Measurements from ENCODE around the gene ROBO1. TPM values are rescaled to one million over a fixed set of nuclear protein-coding genes. Genes with fewer than 3 reads are reported as not detected.

Gene ROBO1
- total RNA-seq, 1 experiment from 2014 or later: 35.5 TPM

DNA sequence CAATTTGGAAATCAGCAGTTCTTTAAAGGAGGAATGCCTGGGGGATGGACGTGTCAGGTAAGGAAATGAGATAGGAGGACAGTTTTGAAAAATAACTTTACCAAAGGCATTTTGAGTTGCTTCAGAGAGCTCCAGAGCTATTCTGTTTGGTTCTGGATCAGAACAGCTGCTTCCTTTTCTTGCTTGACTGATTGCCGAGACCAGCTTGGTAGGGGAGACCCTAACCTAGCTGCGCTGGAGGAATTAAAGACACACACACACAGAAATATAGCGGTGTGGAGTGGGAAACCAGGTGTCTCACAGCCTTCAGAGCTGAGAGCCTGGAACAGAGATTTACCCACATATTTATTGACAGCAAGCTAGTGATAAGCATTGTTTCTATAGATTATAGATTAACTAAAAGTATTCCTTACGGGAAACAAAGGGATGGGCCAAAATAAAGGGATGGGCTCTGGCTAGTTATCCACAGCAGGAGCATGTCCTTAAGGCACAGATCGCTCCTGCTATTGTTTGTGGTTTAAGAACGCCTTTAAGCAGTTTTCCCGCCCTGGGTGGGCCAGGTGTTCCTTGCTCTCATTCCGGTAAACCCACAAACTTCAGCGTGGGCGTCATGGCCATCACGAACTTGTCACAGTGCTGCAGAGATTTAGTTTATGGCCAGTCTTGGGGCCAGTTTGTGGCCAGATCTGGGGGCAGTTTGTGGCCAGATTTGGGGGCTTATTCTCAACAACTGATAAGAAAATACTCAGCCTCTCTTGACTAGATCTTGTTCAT, 556.0 kb downstream of the ROBO1 start:
- ATAC-seq: no peak
- CTCF ChIA-PET: no interaction called here

DNA sequence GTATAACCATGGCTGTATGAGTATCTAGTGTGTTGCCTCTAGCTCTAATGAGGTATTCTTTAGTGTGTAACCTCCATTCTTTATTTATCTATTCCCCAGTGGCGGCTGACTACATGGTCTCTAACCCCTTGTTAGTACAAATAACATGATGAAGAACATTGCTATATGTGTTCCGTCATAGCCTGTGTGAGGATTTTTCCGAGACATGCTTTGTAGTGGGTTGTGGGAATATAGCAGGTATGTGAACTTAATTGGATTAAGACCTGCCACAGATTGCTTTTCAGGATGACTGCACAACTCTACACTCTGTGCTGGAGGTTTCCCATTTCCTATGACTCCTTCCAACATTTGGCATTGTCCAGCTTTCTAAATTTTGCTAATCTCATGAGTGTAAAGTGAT, 563.4 kb downstream of the ROBO1 start:
- H3K27ac ChIP-seq (ENCODE audit: low read length): no peak overlapping the region
- no TSS peak for BruUV-seq (replicated peaks)
- H3K4me1 ChIP-seq (ENCODE audit: insufficient read depth, low read length): no peaks in the 10 kb centered on the region
- H3K9me3 ChIP-seq (ENCODE audit: low read length): no peaks in the 10 kb centered on the region
- no peak overlapping the region for H3K9ac ChIP-seq (ENCODE audit: low read length)
- no peak for ATAC-seq
- ChIA-PET POLR2A (ENCODE audit: unreplicated experiment) (no interaction called here), CTCF (no interaction called here)
- no peaks in the 10 kb centered on the region for H3K79me2 ChIP-seq (ENCODE audit: low read length)
- intact Hi-C loops (cut with micrococcal nuclease): no loop called here
- no peaks in the 10 kb centered on the region for H3K9me2 ChIP-seq (replicated peaks; ENCODE audit: low read length)
- H2AFZ ChIP-seq (ENCODE audit: low read length): no peak overlapping the region
- no peaks in the 10 kb centered on the region for H4K20me1 ChIP-seq (ENCODE audit: low read length)
- TF ChIP-seq EZH2phosphoT487 (IDR thresholded peaks at IDR 0.05; ENCODE audit: borderline replicate concordance, low read length) (no peak), EZH2 (IDR thresholded peaks at IDR 0.05; ENCODE audit: low read length, unreplicated experiment) (no peak)
- TF ChIP-seq, protein P1, sequence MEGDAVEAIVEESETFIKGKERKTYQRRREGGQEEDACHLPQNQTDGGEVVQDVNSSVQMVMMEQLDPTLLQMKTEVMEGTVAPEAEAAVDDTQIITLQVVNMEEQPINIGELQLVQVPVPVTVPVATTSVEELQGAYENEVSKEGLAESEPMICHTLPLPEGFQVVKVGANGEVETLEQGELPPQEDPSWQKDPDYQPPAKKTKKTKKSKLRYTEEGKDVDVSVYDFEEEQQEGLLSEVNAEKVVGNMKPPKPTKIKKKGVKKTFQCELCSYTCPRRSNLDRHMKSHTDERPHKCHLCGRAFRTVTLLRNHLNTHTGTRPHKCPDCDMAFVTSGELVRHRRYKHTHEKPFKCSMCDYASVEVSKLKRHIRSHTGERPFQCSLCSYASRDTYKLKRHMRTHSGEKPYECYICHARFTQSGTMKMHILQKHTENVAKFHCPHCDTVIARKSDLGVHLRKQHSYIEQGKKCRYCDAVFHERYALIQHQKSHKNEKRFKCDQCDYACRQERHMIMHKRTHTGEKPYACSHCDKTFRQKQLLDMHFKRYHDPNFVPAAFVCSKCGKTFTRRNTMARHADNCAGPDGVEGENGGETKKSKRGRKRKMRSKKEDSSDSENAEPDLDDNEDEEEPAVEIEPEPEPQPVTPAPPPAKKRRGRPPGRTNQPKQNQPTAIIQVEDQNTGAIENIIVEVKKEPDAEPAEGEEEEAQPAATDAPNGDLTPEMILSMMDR (conservative IDR thresholded peaks at IDR 0.05; ENCODE audit: low read depth, low read length): no peak
- no peaks in the 10 kb centered on the region for H3F3A ChIP-seq (ENCODE audit: low read length, unreplicated experiment)
- DNase-seq: no peak
- peaks cover 3% of the 10 kb centered on the region; the same call in 1 of the 2 replicates for H3K27me3 ChIP-seq (ENCODE audit: low read length)
- H3K4me2 ChIP-seq (ENCODE audit: low read length): no peak overlapping the region
- H3K36me3 ChIP-seq (ENCODE audit: low read depth, low read length): no peaks in the 10 kb centered on the region
- no peak overlapping the region for H3K4me3 ChIP-seq (ENCODE audit: low read length)

More for the DNA sequence above, 556.0 kb downstream of the ROBO1 start:
- Histone ChIP-seq H3K79me2 (ENCODE audit: low read length) (no peaks in the 10 kb centered on the region), H3K9me3 (ENCODE audit: low read length) (no peaks in the 10 kb centered on the region), H3K4me3 (ENCODE audit: low read length) (no peak overlapping the region), H3K4me1 (ENCODE audit: insufficient read depth, low read length) (no peaks in the 10 kb centered on the region), H3K27me3 (ENCODE audit: low read length) (no peaks in the 10 kb centered on the region), H3K36me3 (ENCODE audit: low read depth, low read length) (no peaks in the 10 kb centered on the region), H4K20me1 (ENCODE audit: low read length) (no peaks in the 10 kb centered on the region), H3K4me2 (ENCODE audit: low read length) (no peak overlapping the region), H2AFZ (ENCODE audit: low read length) (no peak overlapping the region), H3F3A (ENCODE audit: low read length, unreplicated experiment) (no peaks in the 10 kb centered on the region), H3K9ac (ENCODE audit: low read length) (no peak overlapping the region), H3K27ac (ENCODE audit: low read length) (no peak overlapping the region), H3K9me2 (replicated peaks; ENCODE audit: low read length) (no peaks in the 10 kb centered on the region)
- POLR2A ChIA-PET (ENCODE audit: unreplicated experiment): no interaction called here
- BruUV-seq (replicated peaks): no TSS peak
- DNase-seq: no peak
- no peak for TF ChIP-seq EZH2phosphoT487 (IDR thresholded peaks at IDR 0.05; ENCODE audit: borderline replicate concordance, low read length)
- TF ChIP-seq EZH2 (IDR thresholded peaks at IDR 0.05; ENCODE audit: low read length, unreplicated experiment): no peak
- TF ChIP-seq, protein P1 (conservative IDR thresholded peaks at IDR 0.05; ENCODE audit: low read depth, low read length): no peak
- intact Hi-C loops (cut with micrococcal nuclease): no loop called here

DNA sequence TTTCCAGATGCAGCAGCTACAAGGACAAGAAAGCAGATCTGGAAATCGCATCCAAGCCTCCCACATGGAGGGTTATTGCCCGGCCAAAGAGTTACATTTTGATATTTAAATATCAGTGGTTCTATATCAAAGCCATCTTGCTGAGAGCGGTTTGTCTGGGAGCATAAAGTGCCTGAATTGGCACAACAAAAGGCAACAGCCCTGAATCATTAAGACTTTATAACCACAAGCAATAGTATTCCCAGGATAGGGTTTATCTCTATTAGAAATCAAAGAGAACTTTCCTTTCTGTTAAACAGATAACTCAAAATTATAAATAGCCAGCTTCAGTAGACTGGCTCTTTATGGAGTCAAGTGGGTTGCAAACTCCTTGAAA, 564.7 kb downstream of the ROBO1 start:
- Histone ChIP-seq H3K36me3 (ENCODE audit: low read depth, low read length) (no peaks in the 10 kb centered on the region), H3K9ac (ENCODE audit: low read length) (no peak overlapping the region), H3K79me2 (ENCODE audit: low read length) (no peaks in the 10 kb centered on the region), H2AFZ (ENCODE audit: low read length) (no peak overlapping the region), H3K4me2 (ENCODE audit: low read length) (no peak overlapping the region), H3K27ac (ENCODE audit: low read length) (no peak overlapping the region), H4K20me1 (ENCODE audit: low read length) (no peaks in the 10 kb centered on the region), H3K9me2 (replicated peaks; ENCODE audit: low read length) (no peaks in the 10 kb centered on the region), H3K9me3 (ENCODE audit: low read length) (no peaks in the 10 kb centered on the region), H3K27me3 (ENCODE audit: low read length) (peaks cover 3% of the 10 kb centered on the region; the same call in 1 of the 2 replicates), H3K4me3 (ENCODE audit: low read length) (no peak overlapping the region), H3F3A (ENCODE audit: low read length, unreplicated experiment) (no peaks in the 10 kb centered on the region), H3K4me1 (ENCODE audit: insufficient read depth, low read length) (no peaks in the 10 kb centered on the region)
- ATAC-seq (no peak), DNase-seq (no peak)
- no TSS peak for BruUV-seq (replicated peaks)
- intact Hi-C loops (cut with micrococcal nuclease): no loop called here
- no peak for TF ChIP-seq EZH2phosphoT487 (IDR thresholded peaks at IDR 0.05; ENCODE audit: borderline replicate concordance, low read length)
- TF ChIP-seq, protein P1 (conservative IDR thresholded peaks at IDR 0.05; ENCODE audit: low read depth, low read length): no peak
- TF ChIP-seq EZH2 (IDR thresholded peaks at IDR 0.05; ENCODE audit: low read length, unreplicated experiment): no peak
- CTCF ChIA-PET: no interaction called here
- POLR2A ChIA-PET (ENCODE audit: unreplicated experiment): no interaction called here

Data from PC-3 (cell line).